ENCODE results near the gene CTR9. TPM values are rescaled to one million over a fixed set of nuclear protein-coding genes. Genes with fewer than 3 reads are reported as not detected.

The CTR9 gene
- total RNA-seq, 1 donor from 2014 or later = 41.5 TPM

DNA sequence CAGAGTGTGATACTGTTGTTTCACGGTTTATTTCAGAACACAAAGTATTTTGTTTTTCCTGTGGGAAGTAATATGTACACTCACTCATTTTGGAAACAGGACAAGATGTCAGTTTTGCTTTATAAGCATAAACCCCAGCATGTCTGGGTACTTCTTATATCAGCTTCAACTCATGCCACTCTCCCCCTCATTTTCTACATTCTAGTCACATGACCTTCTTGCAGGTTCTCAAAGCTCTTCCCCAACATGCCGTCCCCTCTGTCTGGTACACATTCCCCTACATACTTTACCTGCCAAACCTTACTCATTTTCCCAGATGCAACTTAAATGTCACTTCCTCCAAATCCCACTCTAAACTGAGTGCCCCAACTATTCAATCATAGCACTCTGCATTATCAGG, 1.6 kb upstream of the CTR9 start:
- no peaks in the 10 kb centered on the region for H3K27me3 Mint-ChIP-seq (ENCODE audit: low read depth)
- H3K27ac Mint-ChIP-seq = no peak overlapping the region
- no peak for DNase-seq (ENCODE audit: low spot score)
- peak overlapping the region; percentile 6 for H3K4me3 Mint-ChIP-seq (ENCODE audit: low read depth)
- peaks cover 40% of the 10 kb centered on the region for H3K4me1 Mint-ChIP-seq (ENCODE audit: low read depth)
- H3K36me3 Mint-ChIP-seq (ENCODE audit: low read depth) = peaks cover 18% of the 10 kb centered on the region
- H3K9me3 Mint-ChIP-seq = no peaks in the 10 kb centered on the region
- intact Hi-C loops (cut with micrococcal nuclease) = loop anchor here (10.0 kb wide), 1 partner anchor 445 kb away; the partner anchor contains the start of gene ADM

DNA sequence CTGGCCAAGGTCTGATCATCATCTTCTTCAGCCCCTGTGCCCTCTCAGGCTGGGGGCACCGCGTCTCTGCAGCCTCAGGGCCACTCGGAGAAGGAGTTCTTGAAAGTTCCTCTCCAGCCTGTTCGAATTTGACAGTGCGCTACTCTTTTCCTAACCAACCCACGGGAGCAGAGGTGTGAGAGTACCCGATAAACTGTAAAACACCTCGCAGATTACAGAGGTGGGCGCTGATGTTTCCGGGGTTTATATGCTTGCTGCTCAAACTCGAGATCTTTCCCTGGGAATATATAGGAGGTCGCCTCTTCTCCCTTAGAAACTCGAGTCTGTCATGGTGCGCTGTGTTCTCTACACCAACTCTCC, 515 bp downstream of the CTR9 start:
- Mint-ChIP-seq H3K27me3 (ENCODE audit: low read depth) (no peaks in the 10 kb centered on the region), H3K9me3 (no peaks in the 10 kb centered on the region), H3K4me1 (ENCODE audit: low read depth) (peaks cover 32% of the 10 kb centered on the region), H3K36me3 (ENCODE audit: low read depth) (peaks cover 29% of the 10 kb centered on the region), H3K27ac (peak overlapping the region; percentile 86), H3K4me3 (ENCODE audit: low read depth) (peak overlapping the region; percentile 92)
- no peak for DNase-seq (ENCODE audit: low spot score)
- intact Hi-C loops (cut with micrococcal nuclease) = loop anchor here (1.0 kb wide), 2 partner anchors 58 to 107 kb away; partner anchors contain the start of gene ZBED5

DNA sequence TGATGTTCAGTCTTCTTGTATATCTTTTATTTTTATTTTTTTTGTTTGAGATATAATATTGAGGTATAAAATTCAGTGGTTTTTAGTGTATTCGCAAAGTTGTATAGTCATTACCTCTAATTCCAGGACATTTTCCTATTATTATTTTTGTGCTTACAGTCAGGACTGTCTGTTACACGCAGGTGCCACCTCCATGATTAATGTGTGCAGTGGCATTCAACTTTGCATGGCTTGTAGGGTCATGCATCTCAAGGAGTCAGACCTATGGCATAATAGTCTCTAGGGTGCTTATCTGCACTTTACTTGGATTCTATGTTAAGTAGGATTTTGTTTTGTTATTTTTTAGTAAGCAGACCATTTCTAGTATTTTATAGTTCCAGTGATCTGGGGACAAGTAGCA, 1.0 kb downstream of the CTR9 start:
- H3K4me1 Mint-ChIP-seq (ENCODE audit: low read depth) = peaks cover 32% of the 10 kb centered on the region
- intact Hi-C loops (cut with micrococcal nuclease) = no loop called here
- peak overlapping the region; percentile 86 for H3K27ac Mint-ChIP-seq
- peak overlapping the region; percentile 92 for H3K4me3 Mint-ChIP-seq (ENCODE audit: low read depth)
- H3K9me3 Mint-ChIP-seq = no peaks in the 10 kb centered on the region
- H3K36me3 Mint-ChIP-seq (ENCODE audit: low read depth) = peaks cover 34% of the 10 kb centered on the region
- no peak for DNase-seq (ENCODE audit: low spot score)
- no peaks in the 10 kb centered on the region for H3K27me3 Mint-ChIP-seq (ENCODE audit: low read depth)

DNA sequence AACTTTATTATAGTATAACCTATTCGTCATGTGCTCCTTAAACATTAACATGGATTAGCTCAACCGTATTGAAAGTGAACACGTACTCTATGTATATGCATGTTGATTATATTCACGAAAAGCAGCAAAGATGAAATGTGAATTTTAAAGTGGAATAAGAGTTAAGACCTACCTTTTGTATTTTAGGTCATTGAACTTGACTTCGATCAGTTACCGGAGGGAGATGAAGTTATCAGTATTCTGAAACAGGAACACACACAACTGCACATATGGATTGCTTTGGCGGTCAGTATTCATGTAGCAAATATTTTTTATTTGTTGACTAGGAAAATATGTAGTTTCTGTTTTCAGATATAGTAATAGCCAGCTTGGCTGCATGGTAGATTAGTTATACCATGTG, 1.4 kb downstream of the CTR9 start:
- DNase-seq (ENCODE audit: low spot score) = no peak
- peaks cover 32% of the 10 kb centered on the region for H3K4me1 Mint-ChIP-seq (ENCODE audit: low read depth)
- intact Hi-C loops (cut with micrococcal nuclease) = no loop called here
- H3K4me3 Mint-ChIP-seq (ENCODE audit: low read depth) = peak overlapping the region; percentile 92
- H3K27ac Mint-ChIP-seq = no peak overlapping the region
- no peaks in the 10 kb centered on the region for H3K27me3 Mint-ChIP-seq (ENCODE audit: low read depth)
- H3K36me3 Mint-ChIP-seq (ENCODE audit: low read depth) = peaks cover 37% of the 10 kb centered on the region
- no peaks in the 10 kb centered on the region for H3K9me3 Mint-ChIP-seq

DNA sequence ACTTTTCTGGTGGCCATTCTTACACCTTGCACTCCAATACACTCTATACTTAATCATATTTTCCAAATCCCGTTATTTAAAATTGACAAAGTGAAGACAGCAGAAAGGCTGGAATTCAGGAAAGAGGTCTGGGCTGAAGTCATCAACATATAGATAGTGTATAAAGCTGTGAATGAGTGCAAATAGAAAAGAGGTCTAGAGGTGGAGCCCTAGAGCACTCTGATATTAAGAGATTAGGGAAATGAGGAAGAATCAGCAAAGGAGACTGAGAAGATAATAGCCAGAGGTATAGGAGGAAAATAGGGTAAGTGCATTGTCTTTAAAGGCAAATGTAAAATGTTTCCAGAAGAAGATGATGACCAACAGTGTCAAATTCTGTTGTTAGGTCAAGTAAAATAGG, 7.9 kb downstream of the CTR9 start:
- Mint-ChIP-seq H3K4me1 (ENCODE audit: low read depth) (peaks cover 4% of the 10 kb centered on the region), H3K4me3 (ENCODE audit: low read depth) (no peak overlapping the region), H3K27me3 (ENCODE audit: low read depth) (no peaks in the 10 kb centered on the region), H3K27ac (no peak overlapping the region), H3K9me3 (no peaks in the 10 kb centered on the region), H3K36me3 (ENCODE audit: low read depth) (peaks cover 47% of the 10 kb centered on the region)
- intact Hi-C loops (cut with micrococcal nuclease) = no loop called here
- DNase-seq (ENCODE audit: low spot score) = no peak

DNA sequence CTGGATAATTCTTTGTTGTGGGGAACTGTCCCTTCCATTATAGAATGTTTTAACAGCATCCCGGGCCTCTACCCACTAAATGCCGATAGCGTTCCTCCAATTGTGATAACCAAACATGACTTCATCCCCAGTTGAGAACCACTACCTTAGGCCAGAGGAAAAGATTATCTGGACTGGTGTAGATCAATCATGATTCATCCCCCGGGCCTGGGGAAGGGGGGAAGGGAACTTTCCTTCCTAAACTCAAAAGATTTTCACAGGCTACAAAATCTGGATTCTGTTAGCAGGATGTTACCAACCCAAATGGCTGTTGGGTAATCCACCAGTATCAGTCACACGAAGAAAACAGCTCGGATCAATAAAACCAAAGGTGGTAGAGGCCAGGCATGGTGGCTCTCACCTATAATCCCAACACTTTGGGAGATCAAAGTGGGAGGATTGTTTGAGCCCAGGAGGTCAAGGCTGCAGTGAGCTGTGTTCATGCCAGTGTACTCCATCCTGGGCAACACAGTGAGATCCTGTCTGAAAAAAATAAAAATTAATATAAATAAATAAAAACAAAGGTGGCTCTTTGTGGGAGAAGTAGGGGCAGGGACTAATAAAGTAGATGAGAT, 10.1 kb downstream of the CTR9 start:
- Mint-ChIP-seq H3K4me3 (ENCODE audit: low read depth) (no peak overlapping the region), H3K9me3 (no peaks in the 10 kb centered on the region), H3K27ac (no peak overlapping the region), H3K4me1 (ENCODE audit: low read depth) (peaks cover 3% of the 10 kb centered on the region), H3K27me3 (ENCODE audit: low read depth) (no peaks in the 10 kb centered on the region), H3K36me3 (ENCODE audit: low read depth) (peaks cover 51% of the 10 kb centered on the region)
- DNase-seq (ENCODE audit: low spot score) = no peak
- intact Hi-C loops (cut with micrococcal nuclease) = no loop called here

DNA sequence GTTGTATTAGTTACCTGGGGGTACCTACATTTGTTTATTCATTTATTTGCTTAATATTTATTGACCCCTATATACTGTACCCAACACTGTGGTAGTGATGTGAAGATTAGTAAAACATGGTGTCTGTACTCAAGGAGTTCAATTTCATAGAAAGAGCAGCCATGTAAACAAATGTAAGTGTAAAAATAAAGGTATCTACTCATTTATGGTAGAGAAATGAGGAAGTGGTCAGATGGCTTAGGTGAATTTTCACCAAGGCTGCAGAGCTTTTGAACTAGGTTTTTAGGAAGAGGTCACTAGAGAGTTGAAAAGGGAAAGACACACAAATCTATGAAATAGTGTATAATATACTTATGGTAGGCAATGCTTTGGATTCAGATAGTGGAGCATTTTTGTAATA, 11.1 kb downstream of the CTR9 start:
- Mint-ChIP-seq H3K4me1 (ENCODE audit: low read depth) (peaks cover 3% of the 10 kb centered on the region), H3K27ac (no peak overlapping the region), H3K27me3 (ENCODE audit: low read depth) (no peaks in the 10 kb centered on the region), H3K4me3 (ENCODE audit: low read depth) (no peak overlapping the region), H3K36me3 (ENCODE audit: low read depth) (peaks cover 43% of the 10 kb centered on the region), H3K9me3 (no peaks in the 10 kb centered on the region)
- DNase-seq (ENCODE audit: low spot score) = no peak
- intact Hi-C loops (cut with micrococcal nuclease) = no loop called here

DNA sequence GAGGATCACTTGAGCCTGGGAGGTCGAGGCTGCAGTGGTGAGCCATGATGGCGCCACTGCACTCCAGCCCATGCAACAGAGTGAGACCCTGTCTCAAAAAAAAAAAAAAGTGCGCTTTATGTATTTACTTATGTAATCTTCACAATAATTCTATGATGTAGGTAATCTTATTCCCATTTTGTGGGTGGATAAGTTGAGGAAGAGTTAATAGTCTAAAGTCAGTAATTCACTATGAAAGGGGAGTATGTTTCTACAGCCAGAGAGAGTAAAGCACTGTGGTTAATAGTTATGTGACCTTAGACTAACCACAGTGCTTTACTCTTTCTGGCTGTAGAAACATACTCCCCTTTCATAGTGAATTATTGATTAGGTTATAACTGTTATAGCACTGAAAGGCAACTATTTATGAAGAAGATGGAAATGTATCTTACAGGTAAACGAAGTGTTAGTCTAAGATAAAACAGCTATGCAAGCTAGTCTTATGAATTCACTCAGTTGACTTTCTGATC, 11.9 kb downstream of the CTR9 start:
- H3K36me3 Mint-ChIP-seq (ENCODE audit: low read depth) = peaks cover 42% of the 10 kb centered on the region
- intact Hi-C loops (cut with micrococcal nuclease) = no loop called here

DNA sequence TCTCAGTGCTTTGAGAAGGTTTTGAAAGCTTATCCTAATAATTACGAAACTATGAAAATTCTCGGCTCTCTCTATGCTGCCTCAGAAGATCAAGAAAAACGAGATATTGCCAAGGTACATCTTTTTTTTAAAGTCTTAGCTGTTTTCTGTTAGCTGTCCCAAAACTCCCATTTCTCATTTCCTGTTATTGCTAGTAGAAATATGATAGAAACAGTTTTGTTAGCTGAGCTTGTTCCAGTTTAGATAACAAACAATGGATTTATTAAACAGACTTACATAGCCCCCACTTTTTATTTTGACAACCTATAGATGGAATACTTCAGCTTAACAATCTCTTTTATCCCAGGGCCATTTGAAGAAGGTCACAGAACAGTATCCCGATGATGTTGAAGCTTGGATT, 12.7 kb downstream of the CTR9 start:
- intact Hi-C loops (cut with micrococcal nuclease) = no loop called here
- Mint-ChIP-seq H3K27ac (no peak overlapping the region), H3K4me1 (ENCODE audit: low read depth) (peaks cover 3% of the 10 kb centered on the region), H3K36me3 (ENCODE audit: low read depth) (peaks cover 42% of the 10 kb centered on the region), H3K4me3 (ENCODE audit: low read depth) (no peak overlapping the region), H3K27me3 (ENCODE audit: low read depth) (no peaks in the 10 kb centered on the region), H3K9me3 (no peaks in the 10 kb centered on the region)
- DNase-seq (ENCODE audit: low spot score) = no peak

More for the DNA sequence above, 11.9 kb downstream of the CTR9 start:
- Mint-ChIP-seq H3K27ac (no peak overlapping the region), H3K27me3 (ENCODE audit: low read depth) (no peaks in the 10 kb centered on the region), H3K4me3 (ENCODE audit: low read depth) (no peak overlapping the region), H3K4me1 (ENCODE audit: low read depth) (peaks cover 3% of the 10 kb centered on the region), H3K9me3 (no peaks in the 10 kb centered on the region)
- DNase-seq (ENCODE audit: low spot score) = no peak

DNA sequence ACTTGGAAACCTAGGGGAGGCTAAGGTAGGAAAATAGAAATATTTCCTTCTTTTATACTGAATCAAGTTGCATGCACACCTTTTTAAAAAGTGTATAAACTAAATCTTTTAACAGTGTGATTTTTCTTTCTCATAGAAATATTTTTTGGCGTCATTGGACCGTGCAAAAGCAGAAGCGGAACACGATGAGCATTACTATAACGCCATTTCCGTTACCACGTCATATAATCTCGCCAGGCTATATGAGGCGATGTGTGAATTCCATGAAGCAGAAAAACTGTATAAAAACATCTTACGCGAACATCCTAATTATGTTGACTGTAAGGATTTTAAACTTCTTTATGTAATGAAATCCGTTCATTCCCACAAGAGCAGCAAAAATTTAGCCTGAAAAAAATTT, 13.4 kb downstream of the CTR9 start:
- peaks cover 47% of the 10 kb centered on the region for H3K36me3 Mint-ChIP-seq (ENCODE audit: low read depth)
- peaks cover 3% of the 10 kb centered on the region for H3K4me1 Mint-ChIP-seq (ENCODE audit: low read depth)
- no peak overlapping the region for H3K4me3 Mint-ChIP-seq (ENCODE audit: low read depth)
- H3K27ac Mint-ChIP-seq = no peak overlapping the region
- intact Hi-C loops (cut with micrococcal nuclease) = no loop called here
- H3K27me3 Mint-ChIP-seq (ENCODE audit: low read depth) = no peaks in the 10 kb centered on the region
- no peak for DNase-seq (ENCODE audit: low spot score)
- H3K9me3 Mint-ChIP-seq = no peaks in the 10 kb centered on the region

DNA sequence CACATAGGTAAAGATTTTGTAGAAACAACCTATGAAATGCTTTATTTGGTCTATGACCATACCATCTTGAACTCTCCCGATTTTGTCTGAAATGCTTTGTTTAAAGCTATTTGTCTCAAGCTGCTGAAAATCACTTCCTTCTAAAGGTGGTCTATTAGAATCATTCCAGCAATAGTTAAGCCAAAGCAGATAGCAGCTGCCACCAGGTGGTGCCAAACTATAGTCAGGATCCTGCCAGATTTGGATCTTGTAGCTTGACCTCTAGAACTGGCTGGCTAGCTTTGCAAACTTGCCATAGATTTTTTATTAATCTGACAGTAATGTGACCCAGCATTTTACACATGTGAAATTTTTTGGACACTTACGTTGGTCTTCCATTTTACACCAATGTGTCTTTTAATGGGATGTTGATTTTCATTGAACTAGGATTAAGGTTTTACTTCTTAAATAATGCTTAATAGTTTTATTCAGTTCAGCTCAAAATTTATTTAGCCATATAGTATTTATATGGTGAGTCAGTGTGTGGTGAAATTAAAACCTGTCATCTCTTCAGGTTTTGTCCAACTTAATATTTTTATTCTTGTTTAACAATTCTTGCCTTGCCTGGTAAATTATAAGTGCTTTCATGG, 19.7 kb downstream of the CTR9 start:
- Mint-ChIP-seq H3K27me3 (ENCODE audit: low read depth) (no peaks in the 10 kb centered on the region), H3K4me3 (ENCODE audit: low read depth) (no peak overlapping the region), H3K4me1 (ENCODE audit: low read depth) (no peaks in the 10 kb centered on the region), H3K36me3 (ENCODE audit: low read depth) (peaks cover 65% of the 10 kb centered on the region), H3K27ac (no peak overlapping the region), H3K9me3 (no peaks in the 10 kb centered on the region)
- DNase-seq (ENCODE audit: low spot score) = no peak
- intact Hi-C loops (cut with micrococcal nuclease) = no loop called here

DNA sequence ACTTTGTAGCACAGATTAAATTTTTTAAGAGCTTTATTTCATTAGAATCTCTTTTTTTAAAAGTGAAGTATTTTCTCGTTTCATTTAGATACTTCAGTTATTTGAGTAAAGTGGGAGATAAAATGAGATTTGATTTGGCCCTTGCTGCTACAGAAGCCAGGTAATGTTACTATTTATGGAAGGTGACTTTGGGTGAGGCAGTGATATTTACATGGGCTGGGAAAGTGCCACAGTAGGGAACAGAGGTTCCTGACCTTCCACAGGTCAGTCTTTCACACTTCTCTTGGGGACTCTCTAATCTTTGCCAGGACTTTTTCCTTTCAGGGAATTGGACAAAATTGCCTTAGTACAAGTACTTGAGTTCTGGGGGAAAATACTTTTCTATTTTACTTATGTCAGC, 20.4 kb downstream of the CTR9 start:
- no peaks in the 10 kb centered on the region for H3K4me1 Mint-ChIP-seq (ENCODE audit: low read depth)
- no peaks in the 10 kb centered on the region for H3K27me3 Mint-ChIP-seq (ENCODE audit: low read depth)
- H3K4me3 Mint-ChIP-seq (ENCODE audit: low read depth) = no peak overlapping the region
- H3K36me3 Mint-ChIP-seq (ENCODE audit: low read depth) = peaks cover 67% of the 10 kb centered on the region
- DNase-seq (ENCODE audit: low spot score) = no peak
- no peaks in the 10 kb centered on the region for H3K9me3 Mint-ChIP-seq
- intact Hi-C loops (cut with micrococcal nuclease) = no loop called here
- no peak overlapping the region for H3K27ac Mint-ChIP-seq

DNA sequence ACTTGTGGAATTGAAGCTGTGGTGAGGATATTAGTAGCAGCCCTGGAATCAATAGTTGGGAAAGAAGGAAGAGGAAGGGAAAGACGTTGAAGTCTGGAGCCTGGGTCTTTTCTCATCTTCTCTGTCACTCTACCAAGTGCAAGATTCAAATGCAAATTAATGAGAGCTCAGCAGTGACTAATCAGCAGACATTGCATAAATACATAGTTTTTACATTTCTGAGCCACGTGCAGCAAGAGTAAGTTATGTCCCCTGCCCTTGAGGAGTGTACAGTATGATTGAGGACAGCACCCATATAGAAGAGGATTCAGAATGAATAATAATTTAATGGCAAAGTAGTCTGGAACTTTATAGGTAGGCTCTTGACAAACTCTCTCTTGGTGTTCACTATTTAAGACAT, 23.8 kb downstream of the CTR9 start:
- Mint-ChIP-seq H3K36me3 (ENCODE audit: low read depth) (peaks cover 78% of the 10 kb centered on the region), H3K9me3 (no peaks in the 10 kb centered on the region), H3K27ac (no peak overlapping the region), H3K27me3 (ENCODE audit: low read depth) (no peaks in the 10 kb centered on the region), H3K4me1 (ENCODE audit: low read depth) (no peaks in the 10 kb centered on the region), H3K4me3 (ENCODE audit: low read depth) (no peak overlapping the region)
- intact Hi-C loops (cut with micrococcal nuclease) = no loop called here
- no peak for DNase-seq (ENCODE audit: low spot score)
